Keratinocyte (primary cell): Measurements from ENCODE around the gene NEK6. TPM values are rescaled to one million over a fixed set of nuclear protein-coding genes. Genes with fewer than 3 reads are reported as not detected.

Experiments used
- DNase-seq: peaks from one replicate; pipeline ENCODE4 v3.0.0-alpha.2; 2011; ENCODE audit warnings: low read depth, missing footprints, low spot score
- FAIRE-seq: peaks from 2 replicates; lab custom pipeline; 2011; peaks lifted over from hg19 to GRCh38; lab: Jason Lieb, UNC
- H2AFZ ChIP-seq: 2 replicates; pipeline ENCODE4 v1.6.0; 2012; ENCODE audit warnings: low read length, control low read depth, inconsistent platforms; ENCODE audit not compliant: control insufficient read depth
- H3K27ac ChIP-seq: 2 replicates; pipeline ENCODE4 v1.5.1; 2011; ENCODE audit warnings: low read length; ENCODE audit not compliant: control insufficient read depth, insufficient read depth
- H3K27me3 ChIP-seq: 3 replicates; pipeline ENCODE4 v1.6.0; 2011; ENCODE audit warnings: low read length; ENCODE audit not compliant: control insufficient read depth, insufficient read depth; ENCODE audit errors: extremely low read depth
- H3K36me3 ChIP-seq, 2 experiments: 2 replicates in 1 of 2; 3 replicates in 1 of 2; pipeline ENCODE4 v1.5.1; 2011; ENCODE audit warnings: low read length in 2 of 2, mild to moderate bottlenecking in 1 of 2; ENCODE audit not compliant: control insufficient read depth in 2 of 2, insufficient read depth in 2 of 2; ENCODE audit errors: extremely low read depth in 1 of 2
- H3K4me1 ChIP-seq: 3 replicates; pipeline ENCODE4 v1.5.1; 2011; ENCODE audit warnings: low read length; ENCODE audit not compliant: control insufficient read depth, insufficient read depth; ENCODE audit errors: extremely low read depth
- H3K4me2 ChIP-seq: 3 replicates; pipeline ENCODE4 v1.6.0; 2011; ENCODE audit warnings: low read depth, low read length; ENCODE audit not compliant: control insufficient read depth, insufficient read depth; ENCODE audit errors: extremely low read depth
- H3K4me3 ChIP-seq, 3 experiments: fragments of 200-600 bp in 1 of 3; sonication (generic) in 1 of 3; 2 replicates in 2 of 3; 3 replicates in 1 of 3; pipeline ENCODE4 v1.5.1; 2011 to 2016; ENCODE audit warnings: low read length in 3 of 3, mild to moderate bottlenecking in 3 of 3, control low read depth in 2 of 3, inconsistent platforms in 1 of 3, low read depth in 1 of 3, mixed read lengths in 1 of 3, mixed run types in 1 of 3, moderate library complexity in 1 of 3; ENCODE audit not compliant: control insufficient read depth in 2 of 3, insufficient read depth in 2 of 3; ENCODE audit errors: extremely low read depth in 1 of 3
- H3K79me2 ChIP-seq: 2 replicates; pipeline ENCODE4 v1.6.0; 2012; ENCODE audit warnings: low read length; ENCODE audit not compliant: control insufficient read depth, insufficient read depth
- H3K9ac ChIP-seq: 3 replicates; pipeline ENCODE4 v1.6.0; 2011; ENCODE audit warnings: low read length; ENCODE audit not compliant: control insufficient read depth, insufficient read depth; ENCODE audit errors: extremely low read depth
- H3K9me1 ChIP-seq: 3 replicates; pipeline ENCODE4 v1.6.0; 2011; ENCODE audit warnings: low read length; ENCODE audit not compliant: control insufficient read depth, insufficient read depth; ENCODE audit errors: extremely low read depth
- H3K9me3 ChIP-seq: 2 replicates; pipeline ENCODE4 v1.5.1; 2012; ENCODE audit warnings: low read depth, low read length; ENCODE audit not compliant: control insufficient read depth
- H4K20me1 ChIP-seq: 3 replicates; pipeline ENCODE4 v1.6.0; 2011; ENCODE audit warnings: low read length; ENCODE audit not compliant: control insufficient read depth, insufficient read depth; ENCODE audit errors: extremely low read depth
- CTCF ChIP-seq, 3 experiments: IDR thresholded peaks in 1 of 3; conservative IDR thresholded peaks in 1 of 3; optimal IDR thresholded peaks in 1 of 3; 2 replicates in 2 of 3; 3 replicates in 1 of 3; pipeline versions ENCODE3 to v1.5.1; 2011; ENCODE audit warnings: low read length in 3 of 3, mild to moderate bottlenecking in 3 of 3, moderate library complexity in 2 of 3, control low read depth in 1 of 3, inconsistent platforms in 1 of 3; ENCODE audit not compliant: insufficient read depth in 2 of 3; ENCODE audit errors: extremely low read depth in 1 of 3
- EZH2 ChIP-seq: IDR thresholded peaks from one replicate; pipeline ENCODE4 v1.6.1; 2012; ENCODE audit warnings: inconsistent platforms, mild to moderate bottlenecking, low read length, moderate library complexity
- dilution Hi-C: fragments of 300-500 bp; cut with MboI; formaldehyde crosslinking; loops from one replicate; pipeline ENCODE4 v1.7.0; 2020; ENCODE audit warnings: low sequenced_read_pairs; ENCODE audit not compliant: extremely low pct_ligation_motif_present
- polyA plus RNA-seq, 5 experiments: library from polyadenylated mRNA; depleted of rRNA in 3 of 5; stranded (reverse) in 3 of 5; stranded (forward) in 1 of 5; unstranded in 1 of 5; fragments of >200 nt; gene quantifications; 1 replicate in 1 of 5; 2 replicates in 3 of 5; 3 replicates in 1 of 5; pipeline versions ENCODE4 v1.2.1 to v1.2.3, GENCODE V29; 2011 to 2012; ENCODE audit warnings: missing spikeins in 2 of 5, low read depth in 1 of 5, low replicate concordance in 1 of 5

NEK6 gene
- polyA plus RNA-seq, 1 donor (not counting 4 experiments of a cell fraction or from before 2014, with no cell fraction given): 56.4 TPM

GRCh38 chr9:124357721-124358361, 100.1 kb downstream of the NEK6 start:
- peaks cover 2% of the 10 kb centered on the region for H3K9me1 ChIP-seq
- H4K20me1 ChIP-seq: peaks cover 53% of the 10 kb centered on the region
- dilution Hi-C loops: no loop called here
- DNase-seq (no peak), FAIRE-seq (no peak)
- TF ChIP-seq CTCF (optimal IDR thresholded peaks at IDR 0.05 in 1 of 3, IDR thresholded peaks at IDR 0.05 in 1 of 3, conservative IDR thresholded peaks at IDR 0.05 in 1 of 3; ENCODE audit: extremely low read depth in 1 of 3, insufficient read depth in 2 of 3, low read length in 3 of 3) (peak in 1 of 3 experiments; percentile 31), EZH2 (no peak)
- no peak overlapping the region for H2AFZ ChIP-seq
- H3K27ac ChIP-seq: no peak overlapping the region
- H3K9me3 ChIP-seq: no peaks in the 10 kb centered on the region
- no peak overlapping the region for H3K9ac ChIP-seq
- no peaks in the 10 kb centered on the region for H3K4me1 ChIP-seq
- H3K36me3 ChIP-seq: peaks cover 25 to 39% of the 10 kb centered on the region in 2 experiments
- peaks cover 78% of the 10 kb centered on the region for H3K79me2 ChIP-seq
- no peak overlapping the region for H3K4me3 ChIP-seq
- no peaks in the 10 kb centered on the region for H3K27me3 ChIP-seq
- H3K4me2 ChIP-seq: no peak overlapping the region

- H4K20me1 ChIP-seq: peaks cover 54% of the 10 kb centered on the region
- TF ChIP-seq CTCF (optimal IDR thresholded peaks at IDR 0.05 in 1 of 3, IDR thresholded peaks at IDR 0.05 in 1 of 3, conservative IDR thresholded peaks at IDR 0.05 in 1 of 3; ENCODE audit: extremely low read depth in 1 of 3, insufficient read depth in 2 of 3, low read length in 3 of 3) (no peak), EZH2 (no peak)
- H3K27ac ChIP-seq: no peak overlapping the region
- no peak overlapping the region for H2AFZ ChIP-seq
- H3K27me3 ChIP-seq: no peaks in the 10 kb centered on the region
- peaks cover 2% of the 10 kb centered on the region for H3K9me1 ChIP-seq
- no peak for FAIRE-seq
- H3K4me3 ChIP-seq: no peak overlapping the region
- peaks cover 86% of the 10 kb centered on the region for H3K79me2 ChIP-seq
- no peak for DNase-seq
- H3K4me1 ChIP-seq: no peaks in the 10 kb centered on the region
- peaks cover 21 to 31% of the 10 kb centered on the region in 2 experiments for H3K36me3 ChIP-seq
- no peaks in the 10 kb centered on the region for H3K9me3 ChIP-seq
- H3K4me2 ChIP-seq: no peak overlapping the region
- dilution Hi-C loops: no loop called here
- H3K9ac ChIP-seq: no peak overlapping the region
Measured at GRCh38 chr9:124358631-124359030, 100.9 kb downstream of the NEK6 start.
